EL (cell line): ENCODE results near the gene GLB1L.
"Not testable (repeated sequence)": the region's sequence is repeated elsewhere in the genome, so short reads cannot be mapped to it uniquely, and the experiment has no call there.

Experiments
- DNase-seq: peaks from one replicate; pipeline ENCODE4 v3.0.0-alpha.2; 2016

GLB1L gene

GRCh38 chr2:219279916-219280516 is 34.8 kb upstream of the GLB1L start:
- DNase-seq, result no peak

- DNase-seq, result peak; percentile 99
Measured at GRCh38 chr2:219279151-219279915, 34.1 kb upstream of the GLB1L start, which contains the start of gene DNAJB2. Gene DNAJB2 (plus strand): TSS chr2:219279366. CDS start chr2:219279834, 468 bp downstream.

- DNase-seq, result no peak
Measured at GRCh38 chr2:219278655-219279150, 33.5 kb upstream of the GLB1L start.

- peak; percentile 78 for DNase-seq
Measured at GRCh38 chr2:219277703-219278654, 32.7 kb upstream of the GLB1L start.

GRCh38 chr2:219274361-219274921 is 29.2 kb upstream of the GLB1L start:
- DNase-seq, result peak; percentile 86

GRCh38 chr2:219273937-219274336 is 28.7 kb upstream of the GLB1L start:
- DNase-seq, result peak; percentile 65

GRCh38 chr2:219272995-219273394 is 27.8 kb upstream of the GLB1L start:
- peak; percentile 43 for DNase-seq

- DNase-seq, result no peak
Measured at GRCh38 chr2:219272356-219272755, 27.1 kb upstream of the GLB1L start.

GRCh38 chr2:219271021-219271420 is 25.8 kb upstream of the GLB1L start:
- no peak for DNase-seq

- DNase-seq, result no peak
Measured at GRCh38 chr2:219270055-219270372, 24.8 kb upstream of the GLB1L start.

- no peak for DNase-seq
Measured at GRCh38 chr2:219269362-219270054, 24.3 kb upstream of the GLB1L start.

- no peak for DNase-seq
Measured at GRCh38 chr2:219268294-219268693, 23.1 kb upstream of the GLB1L start.

- no peak for DNase-seq
Measured at GRCh38 chr2:219266886-219267285, 21.6 kb upstream of the GLB1L start.

GRCh38 chr2:219266232-219266631 is 21.0 kb upstream of the GLB1L start:
- DNase-seq, result no peak

GRCh38 chr2:219261024-219261855 is 16.0 kb upstream of the GLB1L start:
- DNase-seq, result no peak

GRCh38 chr2:219258942-219259341 is 13.7 kb upstream of the GLB1L start:
- not testable (repeated sequence) for DNase-seq

GRCh38 chr2:219254590-219255201 is 9.5 kb upstream of the GLB1L start:
- DNase-seq, result no peak

- peak; percentile 63 for DNase-seq
Measured at GRCh38 chr2:219253753-219254589, 8.7 kb upstream of the GLB1L start, which contains the start of gene TUBA4A. Gene TUBA4A (minus strand): TSS chr2:219253918. CDS start chr2:219253858, 60 bp downstream.

- peak; percentile 37 for DNase-seq
Measured at GRCh38 chr2:219252900-219253752, 7.9 kb upstream of the GLB1L start, which contains the start of gene TUBA4B. Gene TUBA4B (plus strand): TSS chr2:219253243. CDS start chr2:219253408, 165 bp downstream.
